HFFc6 (cell line): ENCODE data around the gene SLIT3. TPM values are rescaled to one million over a fixed set of nuclear protein-coding genes. Genes with fewer than 3 reads are reported as not detected.

Experiments
- DNase-seq: peaks from one replicate; pipeline ENCODE4 v3.0.0-alpha.2; 2018
- H3K27ac Mint-ChIP-seq: 2 replicates; pipeline ENCODE4 v1.8.0; 2020; ENCODE audit warnings: mild to moderate bottlenecking, mixed read lengths
- H3K27me3 Mint-ChIP-seq: 2 replicates; pipeline ENCODE4 v1.8.0; 2021; ENCODE audit warnings: mild to moderate bottlenecking, moderate library complexity, mixed read lengths; ENCODE audit not compliant: insufficient read depth
- H3K36me3 Mint-ChIP-seq: 2 replicates; pipeline ENCODE4 v1.8.0; 2021; ENCODE audit warnings: low read depth, mixed read lengths
- H3K4me1 Mint-ChIP-seq: 2 replicates; pipeline ENCODE4 v1.8.0; 2020; ENCODE audit warnings: low read depth, mixed read lengths
- H3K4me3 Mint-ChIP-seq: 2 replicates; pipeline ENCODE4 v1.8.0; 2020; ENCODE audit warnings: mild to moderate bottlenecking, moderate library complexity, mixed read lengths
- H3K9me3 Mint-ChIP-seq: 2 replicates; pipeline ENCODE4 v1.8.0; 2020; ENCODE audit warnings: mild to moderate bottlenecking, mixed read lengths
- total RNA-seq, 6 experiments: library from RNA; stranded (reverse); fragmentation: NEBNext Ultra II Directional; extraction: Animal tissue kit (Norgen Biotek cat#: 25700); gene quantifications; 2 replicates in 1 of 6; 3 replicates in 5 of 6; pipeline ENCODE4 v1.2.3, GENCODE V29; 2021
- TF ChIP-seq, protein P1 (sequence below): fragments of 200-600 bp; sonication (generic); IDR thresholded peaks from 2 replicates; pipeline ENCODE4 v1.5.0; 2021; ENCODE audit warnings: antibody characterized with exemption, mild to moderate bottlenecking

Gene SLIT3
- total RNA-seq, 6 experiments from 2014 or later: 4.2 to 8.3 (median 7.1) TPM

DNA sequence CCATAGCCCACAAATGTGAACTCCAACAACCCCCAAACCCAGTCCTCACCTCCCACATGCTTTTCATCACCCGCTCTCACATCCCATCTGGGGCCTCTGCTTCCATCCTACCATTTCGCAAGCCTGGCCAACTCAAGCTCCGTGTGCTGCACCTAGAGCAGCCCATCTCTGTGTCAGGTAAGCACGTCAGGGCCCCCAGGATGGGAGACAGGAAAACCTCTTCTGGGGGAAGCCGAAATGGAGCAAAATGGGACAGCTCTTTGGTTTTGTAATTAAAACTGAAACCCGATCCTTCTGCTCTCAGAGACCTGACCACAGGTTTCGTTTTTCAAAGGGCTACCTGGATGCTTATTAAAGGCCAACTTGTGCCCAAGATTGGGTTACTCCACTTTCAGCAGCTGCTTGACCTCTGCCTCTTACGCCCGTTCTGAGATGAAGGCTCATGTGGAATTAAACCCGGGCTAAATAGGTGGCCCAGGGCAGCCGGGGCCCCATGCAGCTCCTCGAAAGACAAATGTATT lies 287.7 kb downstream of the SLIT3 start:
- H3K36me3 Mint-ChIP-seq: no peaks in the 10 kb centered on the region
- H3K27me3 Mint-ChIP-seq: peaks cover 6% of the 10 kb centered on the region; the same call in 1 of the 2 replicates
- H3K4me1 Mint-ChIP-seq: no peaks in the 10 kb centered on the region
- TF ChIP-seq, protein P1, sequence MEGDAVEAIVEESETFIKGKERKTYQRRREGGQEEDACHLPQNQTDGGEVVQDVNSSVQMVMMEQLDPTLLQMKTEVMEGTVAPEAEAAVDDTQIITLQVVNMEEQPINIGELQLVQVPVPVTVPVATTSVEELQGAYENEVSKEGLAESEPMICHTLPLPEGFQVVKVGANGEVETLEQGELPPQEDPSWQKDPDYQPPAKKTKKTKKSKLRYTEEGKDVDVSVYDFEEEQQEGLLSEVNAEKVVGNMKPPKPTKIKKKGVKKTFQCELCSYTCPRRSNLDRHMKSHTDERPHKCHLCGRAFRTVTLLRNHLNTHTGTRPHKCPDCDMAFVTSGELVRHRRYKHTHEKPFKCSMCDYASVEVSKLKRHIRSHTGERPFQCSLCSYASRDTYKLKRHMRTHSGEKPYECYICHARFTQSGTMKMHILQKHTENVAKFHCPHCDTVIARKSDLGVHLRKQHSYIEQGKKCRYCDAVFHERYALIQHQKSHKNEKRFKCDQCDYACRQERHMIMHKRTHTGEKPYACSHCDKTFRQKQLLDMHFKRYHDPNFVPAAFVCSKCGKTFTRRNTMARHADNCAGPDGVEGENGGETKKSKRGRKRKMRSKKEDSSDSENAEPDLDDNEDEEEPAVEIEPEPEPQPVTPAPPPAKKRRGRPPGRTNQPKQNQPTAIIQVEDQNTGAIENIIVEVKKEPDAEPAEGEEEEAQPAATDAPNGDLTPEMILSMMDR: no peak
- no peak overlapping the region for H3K27ac Mint-ChIP-seq
- H3K9me3 Mint-ChIP-seq: no peaks in the 10 kb centered on the region
- DNase-seq: no peak
- no peak overlapping the region for H3K4me3 Mint-ChIP-seq

DNA sequence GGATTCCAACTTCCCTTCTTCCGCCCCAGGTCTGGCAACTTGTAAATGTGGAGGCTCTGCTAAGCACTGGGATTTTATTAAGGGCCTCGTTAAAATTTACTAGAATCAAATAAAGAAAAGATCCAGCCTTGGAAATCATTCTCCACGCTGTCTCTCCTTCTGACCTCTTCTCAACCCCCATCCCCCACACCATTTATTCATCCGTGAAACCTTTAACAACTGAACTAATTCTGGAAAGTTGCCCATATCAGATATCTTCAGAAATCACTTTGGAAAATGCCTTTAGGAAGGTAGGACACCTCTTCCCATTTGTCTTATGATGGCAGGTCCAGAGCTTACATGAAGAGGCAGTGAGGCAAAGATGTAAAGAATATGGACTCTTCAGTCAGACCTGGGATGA lies 288.5 kb downstream of the SLIT3 start:
- H3K27me3 Mint-ChIP-seq: peaks cover 4% of the 10 kb centered on the region; the same call in 1 of the 2 replicates
- no peaks in the 10 kb centered on the region for H3K36me3 Mint-ChIP-seq
- H3K4me3 Mint-ChIP-seq: no peak overlapping the region
- no peak overlapping the region for H3K27ac Mint-ChIP-seq
- DNase-seq: no peak
- TF ChIP-seq, protein P1: no peak
- H3K9me3 Mint-ChIP-seq: no peaks in the 10 kb centered on the region
- H3K4me1 Mint-ChIP-seq: no peaks in the 10 kb centered on the region

DNA sequence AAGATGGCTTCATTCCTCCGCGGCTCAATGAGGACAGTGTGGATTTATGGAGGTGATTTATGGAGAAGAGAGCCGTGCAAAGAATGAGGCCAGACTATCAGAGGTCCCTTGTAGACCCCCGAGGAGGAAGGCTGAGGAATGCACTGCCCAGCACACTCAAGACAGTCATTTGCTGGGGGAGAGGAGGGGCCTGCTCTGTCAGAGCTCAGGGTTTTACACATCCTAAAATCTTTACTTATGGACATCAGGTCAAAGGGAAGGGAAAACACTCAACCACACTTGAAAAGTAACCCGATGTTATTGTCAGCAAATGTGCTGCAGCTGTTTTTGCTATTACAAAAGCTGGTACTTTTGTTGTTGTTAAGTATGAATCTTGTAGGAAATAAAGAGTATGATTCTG lies 289.5 kb downstream of the SLIT3 start:
- Mint-ChIP-seq H3K27me3 (peaks cover 4% of the 10 kb centered on the region; the same call in 1 of the 2 replicates), H3K4me3 (no peak overlapping the region), H3K27ac (no peak overlapping the region), H3K36me3 (no peaks in the 10 kb centered on the region), H3K4me1 (peaks cover 5% of the 10 kb centered on the region), H3K9me3 (no peaks in the 10 kb centered on the region)
- DNase-seq: no peak
- TF ChIP-seq, protein P1: no peak

DNA sequence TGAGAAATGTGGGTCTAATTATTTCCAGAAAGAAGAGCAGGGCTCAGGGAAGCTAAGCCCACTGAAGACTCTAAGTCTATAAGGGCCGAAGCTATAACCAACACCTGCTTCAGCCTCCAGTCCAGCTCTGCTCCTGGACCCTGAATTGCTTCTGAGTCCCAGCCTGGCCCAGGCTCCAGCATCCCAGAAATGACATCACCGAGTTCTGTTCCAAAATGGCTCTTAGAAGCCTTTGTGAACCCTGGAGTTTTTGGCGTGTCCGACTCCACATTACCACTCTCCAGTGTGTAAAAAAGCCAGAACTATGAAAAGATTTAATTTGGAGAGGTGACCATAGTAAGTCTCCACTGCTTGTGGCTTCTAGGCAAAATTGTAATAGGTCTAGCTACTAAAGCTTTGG lies 289.9 kb downstream of the SLIT3 start:
- no peaks in the 10 kb centered on the region for H3K9me3 Mint-ChIP-seq
- H3K27ac Mint-ChIP-seq: no peak overlapping the region
- DNase-seq: no peak
- no peaks in the 10 kb centered on the region for H3K36me3 Mint-ChIP-seq
- no peak overlapping the region for H3K4me3 Mint-ChIP-seq
- TF ChIP-seq, protein P1: no peak
- peaks cover 5% of the 10 kb centered on the region for H3K4me1 Mint-ChIP-seq
- peaks cover 4% of the 10 kb centered on the region; the same call in 1 of the 2 replicates for H3K27me3 Mint-ChIP-seq

DNA sequence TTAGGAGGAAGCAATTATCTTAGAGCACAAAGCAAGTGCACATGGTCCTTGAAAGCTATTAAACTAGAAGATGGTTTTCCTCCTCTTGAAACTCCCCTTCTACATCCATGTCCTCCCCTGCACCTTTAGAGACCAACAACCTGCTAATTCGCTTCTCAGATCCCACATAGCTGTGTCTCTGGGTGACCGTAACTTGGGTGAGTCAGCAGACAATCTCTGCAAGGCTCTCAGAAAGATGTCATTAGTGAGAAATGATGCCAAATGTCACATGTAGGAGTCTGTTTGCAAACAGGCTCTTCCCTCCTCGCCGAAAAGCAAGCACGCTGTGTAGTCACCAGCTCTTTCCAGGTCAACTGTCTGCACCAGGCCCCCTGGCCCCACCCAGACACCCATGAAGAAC lies 291.8 kb downstream of the SLIT3 start:
- TF ChIP-seq, protein P1: no peak
- Mint-ChIP-seq H3K27ac (no peak overlapping the region), H3K27me3 (peaks cover 4% of the 10 kb centered on the region; the same call in 1 of the 2 replicates), H3K4me1 (peaks cover 5% of the 10 kb centered on the region), H3K36me3 (no peaks in the 10 kb centered on the region), H3K9me3 (no peaks in the 10 kb centered on the region), H3K4me3 (no peak overlapping the region)
- DNase-seq: peak; percentile 6
